A673 (cell line): ENCODE measurements around the gene KPNA1. TPM values are rescaled to one million over a fixed set of nuclear protein-coding genes. Genes with fewer than 3 reads are reported as not detected.
"Not testable (repeated sequence)": the region's sequence is repeated elsewhere in the genome, so short reads cannot be mapped to it uniquely, and the experiment has no call there.

Experiments
- BruUV-seq: library from RNA; stranded (reverse); fragments of 400-500 nt; replicated peaks from 2 replicates; lab custom pipeline; 2021; lab: Mats Ljungman, UMichigan
- CTCF ChIA-PET: fragments of 300-600 bp; sonication (Branson Sonifier 250); formaldehyde crosslinking; loops from one replicate; lab custom pipeline; 2022; ENCODE audit warnings: antibody characterized with exemption; lab: Charles Lee
- POLR2A ChIA-PET: fragments of 300-600 bp; sonication (Branson Sonifier 250); formaldehyde crosslinking; loops from one replicate; lab custom pipeline; 2022; ENCODE audit warnings: antibody characterized with exemption; ENCODE audit not compliant: low non-redundant PET; lab: Charles Lee
- DNase-seq: peaks from one replicate; pipeline ENCODE4 v3.0.0-alpha.2; 2015; ENCODE audit warnings: low spot score
- H3K27ac ChIP-seq: fragments of 200-600 bp; sonication (generic); 2 replicates; pipeline ENCODE4 v1.5.1; 2016; ENCODE audit warnings: mixed run types, low read depth, mild to moderate bottlenecking, mixed read lengths, antibody characterized with exemption, low read length; ENCODE audit not compliant: poor library complexity, severe bottlenecking
- H3K27me3 ChIP-seq: fragments of 200-600 bp; sonication (generic); replicated peaks from 2 replicates; pipeline ENCODE4 v1.6.1; 2017; ENCODE audit warnings: mixed run types, low read depth, mild to moderate bottlenecking, mixed read lengths, antibody characterized with exemption, low read length; ENCODE audit not compliant: insufficient read depth, poor library complexity
- H3K36me3 ChIP-seq: fragments of 200-600 bp; sonication (generic); 2 replicates; pipeline ENCODE4 v1.6.1; 2016; ENCODE audit warnings: mixed run types, mild to moderate bottlenecking, mixed read lengths, antibody characterized with exemption, low read length; ENCODE audit not compliant: insufficient read depth, poor library complexity, severe bottlenecking
- H3K4me1 ChIP-seq: fragments of 200-600 bp; sonication (generic); 2 replicates; pipeline ENCODE4 v1.6.1; 2017; ENCODE audit warnings: mixed run types, mild to moderate bottlenecking, mixed read lengths, antibody characterized with exemption, low read length; ENCODE audit not compliant: insufficient read depth, poor library complexity, severe bottlenecking
- H3K4me3 ChIP-seq: fragments of 200-600 bp; sonication (generic); 2 replicates; pipeline ENCODE4 v1.5.1; 2016; ENCODE audit warnings: low read depth, mixed run types, mild to moderate bottlenecking, mixed read lengths, low read length; ENCODE audit not compliant: poor library complexity, severe bottlenecking
- H3K9me3 ChIP-seq: fragments of 200-600 bp; sonication (generic); 2 replicates; pipeline ENCODE4 v1.6.1; 2016; ENCODE audit warnings: mixed run types, low read depth, mild to moderate bottlenecking, mixed read lengths, antibody characterized with exemption, low read length; ENCODE audit not compliant: poor library complexity, severe bottlenecking
- EZH2 ChIP-seq: fragments of 200-600 bp; sonication (generic); IDR thresholded peaks from 2 replicates; pipeline ENCODE4 v1.6.1; 2017; ENCODE audit warnings: borderline replicate concordance, low read depth, mild to moderate bottlenecking, mixed read lengths, antibody characterized with exemption, low read length; ENCODE audit not compliant: poor library complexity, severe bottlenecking
- intact Hi-C: fragments of 100-400 bp; cut with micrococcal nuclease; formaldehyde crosslinking; loops from one replicate; pipeline ENCODE4 v1.10.0; 2022; ENCODE audit not compliant: unreplicated experiment
- total RNA-seq: library from RNA; stranded (reverse); gene quantifications from 2 replicates; pipeline ENCODE4 v1.2.3, GENCODE V29; 2021
- TF ChIP-seq, protein P1 (sequence below): fragments of 300-800, 200-600 bp; sonication (generic); conservative IDR thresholded peaks from 2 replicates; pipeline ENCODE4 v1.5.1; 2017; ENCODE audit warnings: low read depth, mild to moderate bottlenecking, antibody characterized with exemption, low read length, moderate library complexity, mixed read lengths

KPNA1 gene
- total RNA-seq, 1 experiment from 2014 or later, result 110 TPM

GRCh38 chr3:122510878-122511535, 3.7 kb downstream of the KPNA1 start:
- BruUV-seq, result no TSS peak
- Histone ChIP-seq H3K27me3 (no peaks in the 10 kb centered on the region), H3K27ac (no peak overlapping the region), H3K4me1 (peaks cover 24% of the 10 kb centered on the region), H3K36me3 (no peaks in the 10 kb centered on the region), H3K4me3 (no peak overlapping the region), H3K9me3 (no peaks in the 10 kb centered on the region)
- ChIA-PET CTCF (no interaction called here), POLR2A (no interaction called here)
- DNase-seq, result no peak
- intact Hi-C loops, result no loop called here
- no peak for TF ChIP-seq EZH2
- TF ChIP-seq, protein P1, sequence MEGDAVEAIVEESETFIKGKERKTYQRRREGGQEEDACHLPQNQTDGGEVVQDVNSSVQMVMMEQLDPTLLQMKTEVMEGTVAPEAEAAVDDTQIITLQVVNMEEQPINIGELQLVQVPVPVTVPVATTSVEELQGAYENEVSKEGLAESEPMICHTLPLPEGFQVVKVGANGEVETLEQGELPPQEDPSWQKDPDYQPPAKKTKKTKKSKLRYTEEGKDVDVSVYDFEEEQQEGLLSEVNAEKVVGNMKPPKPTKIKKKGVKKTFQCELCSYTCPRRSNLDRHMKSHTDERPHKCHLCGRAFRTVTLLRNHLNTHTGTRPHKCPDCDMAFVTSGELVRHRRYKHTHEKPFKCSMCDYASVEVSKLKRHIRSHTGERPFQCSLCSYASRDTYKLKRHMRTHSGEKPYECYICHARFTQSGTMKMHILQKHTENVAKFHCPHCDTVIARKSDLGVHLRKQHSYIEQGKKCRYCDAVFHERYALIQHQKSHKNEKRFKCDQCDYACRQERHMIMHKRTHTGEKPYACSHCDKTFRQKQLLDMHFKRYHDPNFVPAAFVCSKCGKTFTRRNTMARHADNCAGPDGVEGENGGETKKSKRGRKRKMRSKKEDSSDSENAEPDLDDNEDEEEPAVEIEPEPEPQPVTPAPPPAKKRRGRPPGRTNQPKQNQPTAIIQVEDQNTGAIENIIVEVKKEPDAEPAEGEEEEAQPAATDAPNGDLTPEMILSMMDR, result no peak

DNA sequence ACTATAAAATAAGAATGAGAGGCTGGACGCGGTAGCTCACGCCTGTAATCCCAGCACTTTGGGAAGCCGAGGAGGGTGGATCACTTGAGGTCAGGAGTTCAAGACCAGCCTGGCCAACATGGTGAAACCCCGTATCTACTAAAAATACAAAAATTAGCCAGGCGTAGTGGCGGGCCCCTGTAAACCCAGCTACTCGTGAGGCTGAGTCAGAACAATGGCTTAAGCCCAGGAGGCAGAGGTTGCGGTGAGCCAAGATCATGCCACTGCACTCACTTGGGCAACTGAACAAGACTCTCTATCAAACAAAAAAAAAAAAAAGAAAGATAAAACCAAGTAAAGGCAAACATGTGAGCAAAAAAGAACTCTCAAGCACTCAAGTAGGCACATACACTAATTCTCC, 5.8 kb downstream of the KPNA1 start:
- H3K4me1 ChIP-seq, result peaks cover 26% of the 10 kb centered on the region
- H3K36me3 ChIP-seq, BruUV-seq, H3K27ac ChIP-seq, CTCF ChIA-PET, H3K9me3 ChIP-seq, DNase-seq, POLR2A ChIA-PET, H3K27me3 ChIP-seq, H3K4me3 ChIP-seq, intact Hi-C loops: not testable (repeated sequence)

DNA sequence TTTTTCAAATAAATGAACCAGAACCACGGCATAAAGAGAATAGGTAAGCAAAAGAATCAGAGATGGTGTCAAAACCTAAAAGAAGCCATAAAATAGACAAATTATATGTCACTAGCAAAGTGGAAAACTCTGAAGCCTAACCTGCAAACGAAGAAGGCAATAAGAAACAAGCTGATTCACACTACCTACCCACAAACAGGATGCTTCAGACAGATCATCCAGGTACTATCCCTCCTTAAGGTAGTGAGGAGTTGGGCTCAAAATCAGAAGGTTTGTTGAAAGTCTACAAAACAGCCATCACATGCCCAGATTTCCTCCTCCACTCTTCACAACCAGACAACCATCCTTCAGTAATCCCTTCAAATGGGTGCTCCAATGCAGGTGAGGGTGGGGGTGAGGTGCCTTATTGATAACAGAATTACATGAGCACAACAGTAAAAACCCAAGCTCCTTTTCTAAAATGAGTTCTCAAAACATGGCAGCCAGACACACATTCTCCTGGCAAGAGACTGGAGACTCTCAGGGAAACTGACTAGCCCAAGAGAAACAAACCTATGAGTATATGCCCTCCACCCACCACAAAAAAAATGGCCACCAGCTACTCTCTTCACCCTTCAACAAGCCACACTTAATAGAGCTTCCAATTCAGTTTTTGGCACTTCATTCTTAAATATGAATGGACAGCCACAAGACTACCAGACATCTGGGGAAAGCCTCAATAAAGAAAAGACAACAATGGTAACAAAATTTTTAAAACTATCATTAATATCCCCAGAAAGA, 6.4 kb downstream of the KPNA1 start:
- Histone ChIP-seq H3K27ac (no peak overlapping the region), H3K4me1 (peaks cover 22% of the 10 kb centered on the region), H3K36me3 (no peaks in the 10 kb centered on the region), H3K27me3 (no peaks in the 10 kb centered on the region), H3K4me3 (no peak overlapping the region), H3K9me3 (no peaks in the 10 kb centered on the region)
- no TSS peak for BruUV-seq
- ChIA-PET CTCF (no interaction called here), POLR2A (no interaction called here)
- intact Hi-C loops, result no loop called here
- TF ChIP-seq, protein P1, result no peak
- no peak for TF ChIP-seq EZH2
- DNase-seq, result no peak
